Smooth muscle cell (in vitro differentiated cells): ENCODE measurements around the gene GRM4. TPM values are rescaled to one million over a fixed set of nuclear protein-coding genes. Genes with fewer than 3 reads are reported as not detected.

Source experiments
- DNase-seq: peaks from one replicate; lab custom pipeline; 2025; ENCODE audit not compliant: unreplicated experiment; lab: John Stamatoyannopoulos, UW
- H2AFZ ChIP-seq: fragments of 200-600 bp; sonication (generic); 2 replicates; pipeline ENCODE4 v1.6.0; 2016; ENCODE audit warnings: antibody characterized with exemption, low read depth, mild to moderate bottlenecking
- H3F3A ChIP-seq: fragments of 200-600 bp; sonication (generic); 2 replicates; pipeline ENCODE4 v1.6.0; 2017; ENCODE audit warnings: antibody characterized with exemption, low read depth
- H3K27ac ChIP-seq: fragments of 200-600 bp; sonication (generic); 2 replicates; pipeline ENCODE4 v1.5.1; 2016; ENCODE audit warnings: low read depth, mild to moderate bottlenecking
- H3K27me3 ChIP-seq: fragments of 200-600 bp; sonication (generic); 2 replicates; pipeline ENCODE4 v1.6.1; 2016; ENCODE audit warnings: low read depth, mild to moderate bottlenecking
- H3K36me3 ChIP-seq: fragments of 200-600 bp; sonication (generic); 2 replicates; pipeline ENCODE4 v1.5.1; 2016; ENCODE audit warnings: low read depth
- H3K4me1 ChIP-seq: fragments of 200-600 bp; sonication (generic); 2 replicates; pipeline ENCODE4 v1.5.1; 2016; ENCODE audit warnings: low read depth
- H3K4me2 ChIP-seq: fragments of 200-600 bp; sonication (generic); 2 replicates; pipeline ENCODE4 v1.6.0; 2016; ENCODE audit warnings: mild to moderate bottlenecking
- H3K4me3 ChIP-seq: fragments of 200-600 bp; sonication (generic); 2 replicates; pipeline ENCODE4 v1.5.1; 2016; ENCODE audit warnings: mild to moderate bottlenecking
- H3K79me2 ChIP-seq: fragments of 200-600 bp; sonication (generic); 2 replicates; pipeline ENCODE4 v1.6.0; 2016; ENCODE audit warnings: low read depth, mild to moderate bottlenecking
- H3K9ac ChIP-seq: fragments of 200-600 bp; sonication (generic); 2 replicates; pipeline ENCODE4 v1.6.0; 2016; ENCODE audit warnings: low read depth
- H3K9me3 ChIP-seq: fragments of 200-600 bp; sonication (generic); replicated peaks from 2 replicates; pipeline ENCODE4 v1.5.1; 2016; ENCODE audit warnings: low read depth
- H4K20me1 ChIP-seq: fragments of 200-600 bp; sonication (generic); 2 replicates; pipeline ENCODE4 v1.6.0; 2016; ENCODE audit warnings: low read depth
- WGBS: methylation state at CpG from one replicate; pipeline ENCODE4 v1.1.7; 2016; ENCODE audit warnings: low lambda C conversion rate; 5-methylcytosine and 5-hydroxymethylcytosine counted together
- polyA plus RNA-seq: library from polyadenylated mRNA; unstranded; fragments of >200 nt; fragmentation: Nextera tagmentation; extraction: Ambion mirVana; gene quantifications from 2 replicates; pipeline ENCODE4 v1.2.1, GENCODE V29; 2016
- total RNA-seq: library from RNA; depleted of rRNA; stranded (reverse); fragments of >200 nt; gene quantifications from 2 replicates; pipeline ENCODE4 v1.2.3, GENCODE V29; 2014
- TF ChIP-seq, protein P1 (sequence below): fragments of 200-600 bp; sonication (generic); IDR thresholded peaks from 2 replicates; pipeline ENCODE4 v1.5.1; 2017; ENCODE audit warnings: borderline replicate concordance, mild to moderate bottlenecking, antibody characterized with exemption; ENCODE audit not compliant: insufficient read depth, poor library complexity, severe bottlenecking

Gene GRM4
- total and polyA plus RNA-seq, 2 experiments from 2014 or later = 0.21 TPM; not detected in 1

DNA sequence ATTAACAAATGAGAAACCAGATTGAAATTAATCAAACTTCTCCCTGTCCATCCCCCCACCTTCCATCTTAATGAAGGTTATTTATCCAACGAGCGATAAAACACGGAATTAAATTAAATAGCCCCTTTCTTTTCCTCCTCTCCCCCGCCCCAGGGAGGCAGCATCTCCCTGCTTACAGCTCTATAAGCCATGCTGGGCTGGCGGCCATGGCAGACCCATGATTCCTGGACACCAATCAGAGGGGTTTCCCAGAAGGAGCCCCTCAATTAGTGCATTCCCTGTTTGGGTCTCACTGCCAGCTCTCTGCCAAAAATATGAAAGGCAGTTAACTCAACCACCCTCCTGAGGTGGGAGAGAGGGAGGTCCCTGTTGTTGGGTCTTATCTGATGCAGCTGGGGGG, 33.8 kb downstream of the GRM4 start:
- no peak overlapping the region for H2AFZ ChIP-seq
- no peak overlapping the region for H3K9ac ChIP-seq
- H3K4me2 ChIP-seq = no peak overlapping the region
- H3K79me2 ChIP-seq = no peaks in the 10 kb centered on the region
- WGBS = 81% methylated on average over 5 of the region's 5 CpGs
- peaks cover 12% of the 10 kb centered on the region for H3K27me3 ChIP-seq
- H3F3A ChIP-seq = no peaks in the 10 kb centered on the region
- no peak overlapping the region for H3K4me3 ChIP-seq
- H3K4me1 ChIP-seq = no peaks in the 10 kb centered on the region
- H4K20me1 ChIP-seq = no peaks in the 10 kb centered on the region
- no peaks in the 10 kb centered on the region for H3K36me3 ChIP-seq
- no peak overlapping the region for H3K27ac ChIP-seq
- DNase-seq = no peak
- TF ChIP-seq, protein P1, sequence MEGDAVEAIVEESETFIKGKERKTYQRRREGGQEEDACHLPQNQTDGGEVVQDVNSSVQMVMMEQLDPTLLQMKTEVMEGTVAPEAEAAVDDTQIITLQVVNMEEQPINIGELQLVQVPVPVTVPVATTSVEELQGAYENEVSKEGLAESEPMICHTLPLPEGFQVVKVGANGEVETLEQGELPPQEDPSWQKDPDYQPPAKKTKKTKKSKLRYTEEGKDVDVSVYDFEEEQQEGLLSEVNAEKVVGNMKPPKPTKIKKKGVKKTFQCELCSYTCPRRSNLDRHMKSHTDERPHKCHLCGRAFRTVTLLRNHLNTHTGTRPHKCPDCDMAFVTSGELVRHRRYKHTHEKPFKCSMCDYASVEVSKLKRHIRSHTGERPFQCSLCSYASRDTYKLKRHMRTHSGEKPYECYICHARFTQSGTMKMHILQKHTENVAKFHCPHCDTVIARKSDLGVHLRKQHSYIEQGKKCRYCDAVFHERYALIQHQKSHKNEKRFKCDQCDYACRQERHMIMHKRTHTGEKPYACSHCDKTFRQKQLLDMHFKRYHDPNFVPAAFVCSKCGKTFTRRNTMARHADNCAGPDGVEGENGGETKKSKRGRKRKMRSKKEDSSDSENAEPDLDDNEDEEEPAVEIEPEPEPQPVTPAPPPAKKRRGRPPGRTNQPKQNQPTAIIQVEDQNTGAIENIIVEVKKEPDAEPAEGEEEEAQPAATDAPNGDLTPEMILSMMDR = no peak
- no peaks in the 10 kb centered on the region for H3K9me3 ChIP-seq

DNA sequence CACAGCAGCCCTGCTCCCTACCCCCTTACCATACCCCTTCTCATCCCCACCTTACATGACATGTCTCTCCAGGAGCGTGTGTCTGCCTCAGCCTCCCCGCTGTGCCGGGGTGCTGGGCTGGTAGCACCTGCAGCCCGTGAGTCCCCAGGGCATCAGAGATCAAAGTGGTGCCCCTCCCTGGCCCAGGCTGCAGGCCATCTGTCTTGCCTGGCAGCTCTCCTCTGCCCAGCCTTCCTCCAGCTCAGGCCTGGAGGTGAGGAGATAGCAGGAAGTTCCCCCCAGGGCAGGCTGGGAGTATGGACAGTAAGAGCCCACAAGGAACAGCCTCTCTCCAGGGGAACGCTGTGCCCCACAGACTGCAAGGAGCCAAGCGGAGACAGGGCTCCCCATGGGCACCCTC, 35.3 kb downstream of the GRM4 start:
- no peaks in the 10 kb centered on the region for H3K79me2 ChIP-seq
- no peak overlapping the region for H2AFZ ChIP-seq
- H3K9me3 ChIP-seq = no peaks in the 10 kb centered on the region
- no peaks in the 10 kb centered on the region for H4K20me1 ChIP-seq
- TF ChIP-seq, protein P1 = no peak
- 71% methylated on average over 6 of the region's 6 CpGs for WGBS
- no peak overlapping the region for H3K9ac ChIP-seq
- no peak overlapping the region for H3K27ac ChIP-seq
- DNase-seq = no peak
- no peaks in the 10 kb centered on the region for H3F3A ChIP-seq
- no peaks in the 10 kb centered on the region for H3K36me3 ChIP-seq
- H3K27me3 ChIP-seq = peaks cover 14% of the 10 kb centered on the region
- no peak overlapping the region for H3K4me3 ChIP-seq
- H3K4me2 ChIP-seq = no peak overlapping the region
- no peaks in the 10 kb centered on the region for H3K4me1 ChIP-seq

DNA sequence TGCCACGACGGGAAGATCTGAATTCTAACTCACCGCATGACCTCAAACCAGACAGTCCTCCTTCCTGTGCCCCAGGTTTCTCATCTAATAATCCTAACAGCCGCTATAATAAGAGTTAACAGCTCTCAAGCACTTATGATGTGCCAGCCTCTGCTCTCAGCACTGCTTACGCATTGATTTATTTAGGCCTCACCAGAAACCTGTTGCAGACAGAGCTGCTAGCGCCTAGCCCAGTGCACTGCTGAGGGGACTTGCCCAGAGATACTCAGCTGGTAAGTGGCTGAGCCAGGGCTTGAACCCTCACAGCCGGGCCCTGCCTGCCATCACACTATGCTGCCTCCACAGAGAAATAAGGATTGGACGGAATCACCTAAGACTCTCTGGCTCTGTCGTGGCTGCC, 37.7 kb downstream of the GRM4 start:
- no peak for DNase-seq
- Histone ChIP-seq H3K9me3 (no peaks in the 10 kb centered on the region), H3K36me3 (no peaks in the 10 kb centered on the region), H3K9ac (no peak overlapping the region), H3F3A (no peaks in the 10 kb centered on the region), H3K4me3 (no peak overlapping the region), H3K27me3 (peaks cover 16% of the 10 kb centered on the region), H3K27ac (no peak overlapping the region), H3K4me1 (no peaks in the 10 kb centered on the region), H3K79me2 (no peaks in the 10 kb centered on the region), H3K4me2 (no peak overlapping the region), H2AFZ (no peak overlapping the region), H4K20me1 (no peaks in the 10 kb centered on the region)
- TF ChIP-seq, protein P1 = no peak
- 90% methylated on average over 9 of the region's 9 CpGs for WGBS

DNA sequence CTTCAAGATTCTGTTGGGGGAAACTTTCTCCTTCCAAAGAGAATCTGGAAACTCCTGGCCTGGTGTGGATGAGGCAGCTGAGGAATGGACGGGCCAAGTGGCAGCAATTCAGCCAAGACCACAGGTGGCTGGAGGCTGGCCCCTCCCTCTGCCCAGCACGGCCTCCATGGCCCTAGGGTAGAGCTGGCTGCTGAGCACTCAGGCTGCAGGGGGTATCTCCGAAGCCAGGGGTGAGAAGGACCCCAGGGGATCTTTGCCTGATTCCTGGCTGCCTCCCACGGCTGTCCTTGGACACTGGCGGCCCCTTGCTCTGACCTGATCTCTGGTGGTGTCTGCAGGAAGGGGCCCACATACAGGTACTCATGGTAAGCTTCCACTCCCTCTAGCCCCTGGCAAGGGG, 39.0 kb downstream of the GRM4 start:
- H4K20me1 ChIP-seq = no peaks in the 10 kb centered on the region
- no peak overlapping the region for H2AFZ ChIP-seq
- H3K79me2 ChIP-seq = no peaks in the 10 kb centered on the region
- H3K27me3 ChIP-seq = peaks cover 4% of the 10 kb centered on the region
- H3K9ac ChIP-seq = no peak overlapping the region
- no peaks in the 10 kb centered on the region for H3F3A ChIP-seq
- no peaks in the 10 kb centered on the region for H3K9me3 ChIP-seq
- H3K4me3 ChIP-seq = no peak overlapping the region
- no peak for DNase-seq
- 76% methylated on average over 5 of the region's 5 CpGs for WGBS
- TF ChIP-seq, protein P1 = no peak
- H3K4me2 ChIP-seq = no peak overlapping the region
- H3K4me1 ChIP-seq = no peaks in the 10 kb centered on the region
- no peaks in the 10 kb centered on the region for H3K36me3 ChIP-seq
- H3K27ac ChIP-seq = no peak overlapping the region
